Transverse colon (tissue), 4 donors: ENCODE data around the gene TXNDC11.

ENCODE experiments used
- CTCF ChIP-seq, 5 experiments: fragments of 200-600 bp in 3 of 5; fragments of 450-650 bp in 2 of 5; sonication (generic) in 3 of 5; IDR thresholded peaks; 1 replicate in 2 of 5; 2 replicates in 3 of 5; pipeline ENCODE4 v1.5.1; 2016 to 2017; ENCODE audit warnings: antibody characterized with exemption in 5 of 5, inconsistent platforms in 3 of 5, mild to moderate bottlenecking in 2 of 5, moderate library complexity in 1 of 5
- EP300 ChIP-seq: sonication (generic); formaldehyde crosslinking; IDR thresholded peaks from one replicate; pipeline ENCODE4 v1.6.1; 2017; ENCODE audit warnings: antibody characterized with exemption, low read depth
- POLR2A ChIP-seq: fragments of 450-650 bp; IDR thresholded peaks from one replicate; pipeline ENCODE4 v1.6.1; 2016; ENCODE audit warnings: antibody characterized with exemption, mild to moderate bottlenecking, moderate library complexity
- POLR2AphosphoS5 ChIP-seq, 3 donors: sonication (generic); formaldehyde crosslinking; IDR thresholded peaks; one replicate each; pipeline ENCODE4 v1.6.1; 2016; ENCODE audit warnings: antibody characterized with exemption in 3 of 3

GRCh38 chr16:11734653-11735043, 8.0 kb downstream of the TXNDC11 start:
- TF ChIP-seq POLR2A (no peak), CTCF (IDR thresholded peaks at IDR 0.05) (no peak), POLR2AphosphoS5 (IDR thresholded peaks at IDR 0.05) (no peak), EP300 (no peak)
